DOHH2 (cell line): ENCODE measurements around the gene BRMS1.

Source experiments
- H3F3A ChIP-seq: fragments of 200-600 bp; sonication (generic), shearing (Covaris generic); 2 replicates; pipeline ENCODE4 v1.6.0; 2016; ENCODE audit warnings: antibody characterized with exemption, mild to moderate bottlenecking; ENCODE audit not compliant: control insufficient read depth, insufficient read depth
- H3K27ac ChIP-seq: fragments of 200-600 bp; sonication (generic); 2 replicates; pipeline ENCODE4 v1.5.1; 2014; ENCODE audit warnings: low read depth, mild to moderate bottlenecking, low read length, moderate library complexity
- H3K27me3 ChIP-seq: fragments of 200-600 bp; sonication (generic); 2 replicates; pipeline ENCODE4 v1.6.1; 2014; ENCODE audit warnings: mild to moderate bottlenecking, low read length, mixed read lengths; ENCODE audit not compliant: control insufficient read depth
- H3K36me3 ChIP-seq: fragments of 200-600 bp; sonication (generic); 2 replicates; pipeline ENCODE4 v1.6.1; 2014; ENCODE audit warnings: mild to moderate bottlenecking, low read length, moderate library complexity, mixed read lengths; ENCODE audit not compliant: control insufficient read depth
- H3K4me1 ChIP-seq: fragments of 200-600 bp; sonication (generic); 2 replicates; pipeline ENCODE4 v1.6.1; 2014; ENCODE audit warnings: mild to moderate bottlenecking, low read length, mixed read lengths; ENCODE audit not compliant: control insufficient read depth
- H3K4me2 ChIP-seq: fragments of 200-600 bp; sonication (generic); 2 replicates; pipeline ENCODE4 v1.6.0; 2014; ENCODE audit warnings: mild to moderate bottlenecking, low read length, moderate library complexity
- H3K4me3 ChIP-seq: fragments of 200-600 bp; sonication (generic); 2 replicates; pipeline ENCODE4 v1.5.1; 2014; ENCODE audit warnings: mild to moderate bottlenecking, low read length, mixed read lengths
- H3K79me2 ChIP-seq: fragments of 200-600 bp; sonication (generic); 2 replicates; pipeline ENCODE4 v1.6.1; 2014; ENCODE audit warnings: mild to moderate bottlenecking, low read length, mixed read lengths; ENCODE audit not compliant: control insufficient read depth
- H3K9me2 ChIP-seq: fragments of 200-600 bp; sonication (generic); replicated peaks from 2 replicates; pipeline ENCODE4 v1.6.1; 2014; ENCODE audit warnings: mild to moderate bottlenecking, low read length, mixed read lengths; ENCODE audit not compliant: control insufficient read depth
- H3K9me3 ChIP-seq: fragments of 200-600 bp; sonication (generic); 2 replicates; pipeline ENCODE4 v1.6.1; 2014; ENCODE audit warnings: antibody characterized with exemption, low read length, mixed read lengths; ENCODE audit not compliant: control insufficient read depth, insufficient read depth
- H4K20me1 ChIP-seq: fragments of 200-600 bp; sonication (generic); 2 replicates; pipeline ENCODE4 v1.6.0; 2014; ENCODE audit warnings: low read depth, mild to moderate bottlenecking, antibody characterized with exemption, low read length, moderate library complexity; ENCODE audit not compliant: control insufficient read depth, insufficient read depth
- EZH2phosphoT487 ChIP-seq: fragments of 200-600 bp; sonication (generic); IDR thresholded peaks from 2 replicates; pipeline ENCODE4 v1.6.1; 2017; ENCODE audit warnings: borderline replicate concordance, mild to moderate bottlenecking, antibody characterized with exemption, low read length, moderate library complexity, mixed read lengths
- TF ChIP-seq, protein P1 (sequence below): fragments of 200-600 bp; sonication (generic); IDR thresholded peaks from one replicate; pipeline ENCODE4 v1.5.1; 2014; ENCODE audit warnings: antibody characterized with exemption, mild to moderate bottlenecking, low read depth, low read length; ENCODE audit not compliant: poor library complexity, severe bottlenecking

Gene BRMS1

DNA sequence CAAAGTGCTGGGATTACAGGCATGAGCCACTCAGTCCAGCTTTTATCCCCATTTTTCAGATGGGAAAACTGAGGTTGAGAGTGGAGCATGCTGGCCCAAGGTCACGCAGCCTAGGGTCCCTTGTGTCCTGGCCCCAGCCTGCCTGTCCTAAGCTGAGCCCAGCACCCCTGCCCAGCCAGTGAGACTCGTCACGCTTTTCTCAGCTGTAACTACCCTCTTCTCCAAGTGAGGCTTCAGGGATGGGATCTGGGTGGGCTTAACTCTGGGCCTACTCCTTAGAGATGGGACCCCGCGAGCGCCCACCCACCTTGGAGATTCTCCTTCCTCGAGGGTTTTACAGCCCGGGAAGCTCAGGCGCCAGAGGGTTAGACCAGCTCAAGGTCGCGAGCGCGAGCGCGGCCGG lies 53.6 kb downstream of the BRMS1 start:
- Histone ChIP-seq H3K79me2 (peaks cover 14% of the 10 kb centered on the region), H3K27me3 (peaks cover 12% of the 10 kb centered on the region), H3K9me2 (no peaks in the 10 kb centered on the region), H3K36me3 (peaks cover 4% of the 10 kb centered on the region), H3K4me2 (no peak overlapping the region), H3F3A (no peaks in the 10 kb centered on the region), H3K9me3 (no peaks in the 10 kb centered on the region), H3K4me1 (peaks cover 19% of the 10 kb centered on the region), H4K20me1 (no peaks in the 10 kb centered on the region), H3K4me3 (no peak overlapping the region), H3K27ac (no peak overlapping the region)
- TF ChIP-seq EZH2phosphoT487, result no peak
- TF ChIP-seq, protein P1, sequence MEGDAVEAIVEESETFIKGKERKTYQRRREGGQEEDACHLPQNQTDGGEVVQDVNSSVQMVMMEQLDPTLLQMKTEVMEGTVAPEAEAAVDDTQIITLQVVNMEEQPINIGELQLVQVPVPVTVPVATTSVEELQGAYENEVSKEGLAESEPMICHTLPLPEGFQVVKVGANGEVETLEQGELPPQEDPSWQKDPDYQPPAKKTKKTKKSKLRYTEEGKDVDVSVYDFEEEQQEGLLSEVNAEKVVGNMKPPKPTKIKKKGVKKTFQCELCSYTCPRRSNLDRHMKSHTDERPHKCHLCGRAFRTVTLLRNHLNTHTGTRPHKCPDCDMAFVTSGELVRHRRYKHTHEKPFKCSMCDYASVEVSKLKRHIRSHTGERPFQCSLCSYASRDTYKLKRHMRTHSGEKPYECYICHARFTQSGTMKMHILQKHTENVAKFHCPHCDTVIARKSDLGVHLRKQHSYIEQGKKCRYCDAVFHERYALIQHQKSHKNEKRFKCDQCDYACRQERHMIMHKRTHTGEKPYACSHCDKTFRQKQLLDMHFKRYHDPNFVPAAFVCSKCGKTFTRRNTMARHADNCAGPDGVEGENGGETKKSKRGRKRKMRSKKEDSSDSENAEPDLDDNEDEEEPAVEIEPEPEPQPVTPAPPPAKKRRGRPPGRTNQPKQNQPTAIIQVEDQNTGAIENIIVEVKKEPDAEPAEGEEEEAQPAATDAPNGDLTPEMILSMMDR, result no peak

GRCh38 chr11:66290330-66290621 lies 54.6 kb downstream of the BRMS1 start:
- H3K27ac ChIP-seq, result no peak overlapping the region
- peak overlapping the region; percentile 95 for H3K4me3 ChIP-seq
- TF ChIP-seq, protein P1, result no peak
- no peak for TF ChIP-seq EZH2phosphoT487
- H3K4me1 ChIP-seq, result peaks cover 19% of the 10 kb centered on the region
- H3K36me3 ChIP-seq, result peaks cover 4% of the 10 kb centered on the region
- H3K4me2 ChIP-seq, result peak overlapping the region; percentile 87
- H4K20me1 ChIP-seq, result no peaks in the 10 kb centered on the region
- H3K27me3 ChIP-seq, result peaks cover 12% of the 10 kb centered on the region
- peaks cover 17% of the 10 kb centered on the region for H3K79me2 ChIP-seq
- no peaks in the 10 kb centered on the region for H3F3A ChIP-seq
- no peaks in the 10 kb centered on the region for H3K9me3 ChIP-seq
- no peaks in the 10 kb centered on the region for H3K9me2 ChIP-seq

- TF ChIP-seq EZH2phosphoT487, result no peak
- TF ChIP-seq, protein P1, result no peak
- peaks cover 7% of the 10 kb centered on the region for H3K36me3 ChIP-seq
- peaks cover 17% of the 10 kb centered on the region for H3K79me2 ChIP-seq
- peak overlapping the region; percentile 95 for H3K4me3 ChIP-seq
- H3K9me3 ChIP-seq, result no peaks in the 10 kb centered on the region
- H4K20me1 ChIP-seq, result no peaks in the 10 kb centered on the region
- H3K27me3 ChIP-seq, result peaks cover 12% of the 10 kb centered on the region
- no peaks in the 10 kb centered on the region for H3K9me2 ChIP-seq
- H3K27ac ChIP-seq, result peak overlapping the region; percentile 38; the same call in 1 of the 2 replicates
- peaks cover 21% of the 10 kb centered on the region for H3K4me1 ChIP-seq
- H3F3A ChIP-seq, result no peaks in the 10 kb centered on the region
- H3K4me2 ChIP-seq, result peak overlapping the region; percentile 87
These were observed 55.2 kb downstream of the BRMS1 start for GRCh38 chr11:66289548-66290329.
